Activated CD8-positive, alpha-beta memory T cell treated with anti-CD3 and anti-CD28 coated beads, Interleukin-2, amount 50 U/mL, for 48 hours (primary cell): ENCODE results near the gene ALAD.
"Not testable (repeated sequence)": the region's sequence is repeated elsewhere in the genome, so short reads cannot be mapped to it uniquely, and the experiment has no call there.

ENCODE experiments used
- DNase-seq: peaks from one replicate; pipeline ENCODE4 v3.0.0-alpha.2; 2020

Gene ALAD

DNA sequence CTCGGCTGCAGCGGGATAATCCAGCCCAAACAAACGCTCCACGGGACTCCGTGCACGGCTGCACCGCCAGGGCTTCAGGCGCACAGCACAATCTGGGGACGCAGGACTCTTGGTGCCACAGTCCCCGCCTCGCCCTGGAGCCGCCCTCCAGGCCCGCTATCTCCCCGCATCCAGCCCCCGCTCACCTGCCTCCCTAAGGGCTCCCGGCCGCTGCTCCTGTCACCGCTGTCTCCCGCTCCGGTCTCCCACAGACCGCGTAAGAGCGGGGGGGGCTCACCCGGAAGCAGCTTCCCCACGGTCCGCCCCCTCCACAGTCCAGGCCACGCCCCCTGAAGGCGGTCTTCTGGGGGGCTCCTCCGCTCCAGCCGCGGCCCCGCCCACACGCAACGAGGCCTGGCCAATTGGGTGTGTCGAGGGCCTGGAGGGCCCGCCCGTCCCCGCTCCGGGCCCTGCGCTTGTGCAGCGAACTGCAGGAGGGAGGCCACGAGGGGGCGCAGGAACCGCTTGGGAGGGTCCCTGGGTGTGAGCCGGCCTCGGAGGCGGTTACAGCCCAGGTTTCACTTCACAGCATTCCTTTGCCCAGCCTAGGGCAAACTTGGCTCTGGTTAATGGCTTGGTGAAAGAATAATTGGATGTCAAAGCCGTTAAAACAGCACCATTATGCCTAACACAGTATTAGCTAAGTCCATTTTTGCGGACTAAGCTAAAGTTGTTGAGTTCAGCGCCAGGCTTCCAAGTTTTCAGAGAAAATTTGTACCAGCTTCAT is at the start of gene ALAD:
ALAD (minus strand) TSS at position 258 of the 766 bp plus-strand sequence. CDS start 7,725 bp downstream, outside the sequence.
- peak; percentile 99 for DNase-seq

DNA sequence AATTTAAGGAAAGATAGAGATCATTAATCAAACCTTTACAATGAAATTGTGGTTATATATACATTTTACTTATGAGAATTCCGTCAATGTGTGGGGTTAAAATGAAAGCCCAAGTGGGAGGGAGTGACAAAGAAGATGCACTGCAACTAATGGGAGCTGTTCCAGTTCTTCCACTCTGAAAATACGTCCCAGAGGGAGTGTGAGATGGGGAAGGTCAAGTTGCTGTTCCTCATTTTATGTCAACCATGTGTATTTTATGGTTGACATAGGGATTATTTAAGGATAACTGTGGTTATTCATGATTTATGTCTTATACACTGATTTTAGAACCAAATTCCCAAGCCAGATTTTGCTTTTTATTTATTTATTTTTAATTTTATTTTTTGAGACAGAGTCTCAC is 48.3 kb upstream of the ALAD start:
- DNase-seq = no peak

DNA sequence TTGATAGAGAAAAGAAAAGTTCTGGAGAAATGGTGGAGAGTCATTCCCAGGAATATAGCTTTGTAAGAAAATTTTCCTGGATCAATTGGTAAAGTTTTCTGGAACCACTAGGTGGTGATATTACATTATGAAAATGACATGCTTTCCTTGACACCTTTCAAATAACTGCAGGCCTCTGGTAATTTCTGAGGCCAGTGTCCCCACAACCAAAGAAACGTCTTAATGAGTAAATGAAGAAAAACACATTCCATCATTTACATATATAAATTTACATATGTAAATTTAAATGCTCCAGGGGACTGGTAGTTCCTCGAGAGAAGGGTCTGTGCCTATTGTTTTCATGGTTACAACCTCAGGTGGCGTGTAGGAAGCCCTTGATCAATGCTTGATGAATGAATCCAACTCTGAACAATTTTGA is 45.2 kb upstream of the ALAD start:
- DNase-seq = no peak

DNA sequence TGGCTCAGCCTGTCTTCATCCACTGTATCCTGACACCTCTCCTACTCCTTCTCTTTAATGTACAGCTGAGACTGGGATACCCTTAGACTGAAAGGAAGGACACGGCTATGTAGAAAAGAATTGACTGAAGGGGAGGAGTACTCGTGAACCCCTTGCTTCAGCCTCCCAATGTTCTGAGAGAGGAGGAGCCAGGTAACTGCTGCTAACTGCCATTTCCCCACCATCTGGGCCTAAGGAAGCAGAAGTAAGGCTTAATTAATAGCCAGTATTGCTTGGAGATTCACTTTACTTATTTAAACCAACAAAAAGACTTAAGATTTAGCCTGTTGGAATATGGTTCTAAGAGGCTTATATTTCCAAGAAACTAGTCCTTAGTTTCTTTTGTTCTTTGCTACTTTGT is 43.7 kb upstream of the ALAD start:
- no peak for DNase-seq

DNA sequence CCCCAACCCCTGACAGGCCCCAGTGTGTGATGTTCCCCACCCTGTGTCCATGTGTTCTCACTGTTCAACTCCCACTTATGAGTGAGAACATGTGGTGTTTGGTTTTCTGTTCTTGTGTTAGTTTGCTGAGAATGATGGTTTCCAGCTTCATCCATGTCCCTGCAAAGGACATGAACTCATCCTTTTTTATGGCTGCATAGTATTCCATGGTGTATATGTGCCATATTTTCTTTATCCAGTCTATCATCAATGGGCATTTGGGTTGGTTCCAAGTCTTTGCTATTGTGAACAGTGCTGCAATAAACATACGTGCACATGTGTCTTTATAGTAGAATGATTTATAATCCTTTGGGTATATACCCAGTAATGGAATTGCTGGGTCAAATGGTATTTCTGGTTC is 36.6 kb upstream of the ALAD start:
- DNase-seq = not testable (repeated sequence)

DNA sequence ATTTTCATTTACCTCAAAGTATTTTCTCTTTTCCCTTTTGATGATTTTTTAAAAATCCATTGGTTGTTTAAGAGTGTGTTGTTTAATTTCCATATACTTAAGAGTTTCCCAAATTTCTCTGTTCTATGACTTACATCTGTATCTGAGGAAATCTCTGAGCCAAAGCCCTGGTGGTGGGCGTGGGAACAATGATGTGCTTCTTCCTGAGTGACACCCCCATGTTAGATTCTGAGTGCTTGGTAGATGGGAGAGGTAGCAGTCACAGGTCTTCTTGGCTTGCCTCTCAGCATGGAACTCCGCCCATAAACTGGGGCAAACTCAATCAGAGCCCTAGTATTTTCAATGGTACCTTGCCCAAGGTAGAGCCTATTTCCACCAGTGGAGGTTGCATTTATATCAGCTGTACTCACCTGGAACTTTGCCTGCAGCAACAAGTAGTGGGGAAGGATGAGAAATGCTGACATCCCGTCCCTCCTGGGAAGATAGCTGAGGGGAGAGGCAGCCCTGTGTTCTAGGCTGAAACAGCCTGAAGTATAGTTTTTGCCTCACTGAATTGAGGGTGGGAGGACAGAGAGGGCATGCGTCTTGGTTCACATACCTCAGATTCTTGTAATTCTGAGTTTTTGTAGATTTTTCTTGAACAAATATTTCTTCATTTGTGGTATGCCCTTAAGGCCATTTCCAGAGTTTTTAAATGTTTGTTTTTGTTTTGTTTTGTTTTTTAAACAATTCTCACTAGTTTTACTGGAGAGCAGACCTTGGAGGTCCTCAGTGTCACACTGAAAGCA is 35.8 kb upstream of the ALAD start:
- DNase-seq = no peak

DNA sequence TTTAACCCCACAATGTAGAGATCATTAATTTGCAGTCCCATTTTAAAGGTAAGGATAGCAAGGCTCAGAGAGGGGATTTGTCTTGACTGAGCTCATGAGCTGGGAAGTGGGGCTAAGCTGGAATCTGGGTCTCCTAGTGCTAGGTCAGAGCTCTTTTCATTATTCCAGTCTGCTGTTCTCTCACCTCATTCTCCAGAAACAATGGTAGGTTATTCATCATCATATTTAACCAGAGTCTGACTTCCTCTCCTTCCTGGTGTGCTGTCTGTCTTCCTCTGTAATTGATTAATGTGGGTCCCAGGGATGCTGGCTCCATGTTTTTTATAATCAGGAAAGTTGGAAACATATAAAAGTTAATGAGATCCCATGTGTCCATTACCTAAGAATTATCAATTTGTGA is 30.1 kb upstream of the ALAD start:
- DNase-seq = no peak

DNA sequence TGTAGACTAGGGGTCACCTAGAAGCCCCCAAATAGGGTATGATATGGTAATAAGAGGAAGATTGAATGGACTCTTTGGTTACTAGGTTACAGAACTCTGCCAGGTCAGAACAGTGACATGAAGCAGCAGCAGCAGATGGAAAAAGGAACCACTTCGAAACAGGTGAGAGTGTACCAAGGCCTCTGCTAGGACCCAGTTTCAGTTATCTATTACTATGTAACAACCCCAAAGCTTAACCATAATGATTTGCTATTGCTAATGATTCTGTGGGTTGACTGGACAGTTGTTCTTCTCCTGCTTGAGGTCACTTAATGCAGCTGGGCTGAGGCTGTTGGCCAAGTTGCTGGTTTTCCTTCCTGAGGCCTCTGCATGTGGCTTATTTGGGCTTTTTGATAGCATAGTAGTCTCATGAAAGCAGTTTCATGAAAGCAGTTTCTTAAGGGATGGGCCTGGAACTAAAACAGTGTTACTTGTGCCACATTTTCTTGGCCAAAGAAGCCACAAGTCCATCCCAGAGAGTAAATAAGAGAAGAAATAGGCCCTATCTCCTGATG is 27.1 kb upstream of the ALAD start:
- DNase-seq = no peak

DNA sequence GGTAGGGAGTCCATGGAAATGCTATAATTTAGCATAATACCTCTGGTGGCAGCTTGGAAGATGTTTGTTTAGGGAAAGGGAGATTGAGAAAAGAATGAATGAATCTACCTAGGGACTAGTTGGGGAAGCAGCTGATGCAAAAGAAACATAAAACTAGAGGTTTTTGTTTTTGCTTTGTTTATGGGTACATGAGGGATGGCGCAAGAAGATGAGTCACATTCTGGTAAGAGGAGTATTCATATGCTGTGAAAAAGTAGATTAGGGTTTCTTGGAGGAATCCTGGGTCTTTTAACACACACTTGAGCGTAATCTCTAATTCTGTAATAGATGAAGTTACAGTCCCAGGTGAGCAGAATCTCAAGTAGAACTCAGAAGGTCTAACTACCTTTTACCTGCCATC is 26.5 kb upstream of the ALAD start:
- DNase-seq = no peak

DNA sequence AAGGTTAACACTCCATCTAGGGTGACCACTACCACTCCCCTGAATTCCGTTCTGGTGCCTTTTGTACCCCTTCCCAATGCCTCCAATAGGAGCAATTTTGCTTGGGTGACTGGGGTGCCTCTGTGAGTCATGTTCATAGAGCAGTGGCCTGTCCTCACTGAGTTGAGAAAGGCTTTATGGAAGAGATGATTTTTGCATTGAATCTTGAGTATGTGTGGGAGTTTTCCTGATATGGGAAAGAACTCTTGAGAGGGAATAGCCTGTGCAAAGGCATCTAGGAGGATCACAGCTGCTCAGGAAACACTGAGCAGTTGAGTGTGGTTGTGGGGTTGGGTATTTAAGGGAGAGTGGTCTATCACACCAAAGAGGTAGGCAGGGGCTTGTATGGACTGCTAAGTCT is 25.6 kb upstream of the ALAD start:
- DNase-seq = no peak

DNA sequence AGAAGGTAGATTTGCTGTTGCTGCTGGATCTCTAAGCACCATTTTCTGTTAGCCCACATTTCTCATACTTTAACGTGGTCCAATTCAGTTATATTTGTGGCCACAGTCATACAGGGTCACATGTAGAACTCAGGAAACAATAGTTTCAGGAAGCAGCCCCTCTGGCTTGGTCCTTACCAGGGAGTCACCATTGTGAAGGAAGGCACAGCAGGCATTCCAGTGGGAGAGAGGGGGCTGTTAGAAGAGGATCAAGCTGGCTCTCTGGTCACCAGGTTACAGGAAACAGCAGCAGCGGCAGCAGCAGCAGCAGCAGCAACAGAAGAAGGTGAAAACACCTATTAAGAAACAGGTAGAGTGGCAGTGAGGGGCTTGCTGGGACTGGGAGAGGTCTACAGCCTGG is 24.0 kb upstream of the ALAD start:
- no peak for DNase-seq

DNA sequence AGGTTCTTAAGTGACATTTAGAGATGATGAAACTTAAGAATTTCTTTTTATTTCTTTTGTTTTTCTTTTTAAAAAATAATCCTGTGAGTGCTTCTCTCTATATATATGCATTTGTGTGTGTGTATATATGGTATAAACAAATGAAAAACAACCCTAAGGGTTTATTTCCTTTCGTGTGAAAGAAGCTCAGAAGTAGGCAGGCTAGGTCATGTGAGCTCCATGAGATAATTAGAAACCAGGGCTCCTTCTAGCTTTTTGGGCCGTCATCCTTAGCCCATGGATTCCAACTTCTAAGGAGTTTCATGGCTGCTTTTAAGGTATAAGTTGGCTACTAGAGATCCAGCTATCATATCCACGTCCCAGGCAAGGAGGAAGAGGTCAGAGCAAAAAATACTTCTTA is 20.6 kb upstream of the ALAD start:
- no peak for DNase-seq

DNA sequence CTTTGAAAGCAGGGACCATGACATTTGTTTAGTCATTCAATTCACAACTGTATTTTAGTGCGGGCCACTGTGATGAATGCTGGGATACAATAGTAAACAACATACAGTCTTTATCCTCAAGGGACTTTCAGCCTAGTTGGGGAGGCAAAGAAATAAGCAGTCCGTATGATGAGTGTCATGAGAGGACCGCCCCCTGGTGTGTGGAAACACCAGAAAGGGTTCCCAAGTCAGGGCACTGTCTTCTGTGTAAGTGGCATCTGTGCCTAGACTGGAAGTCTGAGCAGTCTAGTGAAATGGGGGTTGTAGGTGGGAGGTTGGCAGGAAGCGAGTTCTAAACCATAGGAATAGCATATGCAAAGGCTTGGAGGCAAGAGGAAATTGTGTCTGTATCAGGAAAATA is 16.3 kb upstream of the ALAD start:
- no peak for DNase-seq

DNA sequence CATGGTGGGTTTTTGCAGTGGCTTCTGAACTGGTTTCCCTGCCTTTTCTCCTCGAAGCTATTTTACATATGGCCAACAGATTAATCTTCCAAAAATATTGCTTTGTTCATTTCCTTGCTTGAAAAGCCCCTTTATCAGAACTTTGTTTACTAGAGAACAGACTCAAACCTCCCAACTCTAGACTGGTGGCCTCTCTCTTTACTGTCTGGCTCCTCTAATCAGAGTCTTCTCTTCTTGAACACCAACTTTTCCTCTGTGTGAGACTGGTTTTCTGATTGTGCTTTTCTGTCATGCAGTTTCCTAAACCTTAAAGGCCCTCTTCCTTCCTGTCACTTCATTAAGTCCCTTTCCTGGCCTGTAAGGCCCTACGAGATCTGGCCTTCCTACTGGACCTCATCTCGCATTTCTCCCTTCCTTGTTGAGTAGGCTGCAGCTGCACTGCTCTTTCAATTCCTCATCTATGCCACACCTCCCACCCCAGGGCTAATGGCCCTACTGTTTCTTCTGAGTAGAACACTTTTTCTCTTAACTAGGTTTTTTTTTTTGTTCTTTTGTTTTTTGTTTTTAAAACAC is 15.2 kb upstream of the ALAD start:
- no peak for DNase-seq

DNA sequence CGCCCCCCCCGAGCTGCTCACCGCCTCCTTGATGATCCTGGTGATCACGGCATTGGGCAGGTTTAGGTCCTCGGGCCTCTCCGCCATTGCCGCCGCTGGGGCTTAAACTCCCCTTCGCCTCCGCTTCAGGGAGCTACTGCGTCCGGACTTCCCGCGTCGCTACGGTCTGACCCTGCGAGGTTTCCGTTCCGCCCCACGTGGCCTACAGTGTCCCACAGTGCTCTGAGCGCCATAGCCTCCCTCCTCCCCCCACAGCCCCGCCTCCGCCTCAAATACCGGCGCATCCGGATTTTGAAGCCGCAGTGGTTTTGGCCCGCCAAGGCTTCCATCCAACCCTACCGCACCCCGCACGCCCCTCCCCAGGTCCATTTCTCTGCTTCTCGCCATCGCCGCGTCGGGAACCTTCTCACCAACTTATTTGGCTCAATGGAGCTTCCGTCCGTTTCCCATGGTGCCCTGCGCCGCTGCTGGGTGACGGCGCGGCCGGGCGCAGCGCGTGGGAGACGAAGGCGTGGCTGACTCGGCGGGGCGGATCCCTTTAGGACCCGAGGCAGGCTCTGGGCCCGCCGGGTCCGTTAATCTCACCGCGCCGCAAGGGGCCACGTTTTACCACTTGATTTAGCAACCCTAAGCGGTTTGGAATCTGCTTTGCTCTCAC is 9.3 kb upstream of the ALAD start, which contains the start of the genes C9orf43 and POLE3:
C9orf43 (plus strand) TSS at position 541 of the 658 bp plus-strand sequence. CDS start 2,747 bp downstream, outside the sequence.
POLE3 (minus strand) TSS at position 469 of the 658 bp plus-strand sequence; CDS start at position 87, 382 bp downstream.
- peak; percentile 96 for DNase-seq

DNA sequence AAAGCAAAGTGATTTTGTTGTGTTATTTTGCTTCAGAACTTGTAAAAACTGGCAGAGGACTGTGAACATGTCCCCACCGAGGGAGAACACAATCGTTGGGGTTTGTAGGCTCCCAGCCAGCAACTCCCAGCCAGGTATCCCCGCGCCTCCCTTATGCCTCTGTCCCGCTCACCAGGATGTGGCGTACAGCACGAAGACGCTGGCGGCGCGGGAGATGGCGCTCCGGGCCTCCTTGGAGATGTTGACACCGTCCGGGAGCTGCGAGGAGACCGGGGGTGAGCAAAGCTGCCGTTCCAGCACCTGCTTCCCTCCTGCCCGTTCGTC is 8.8 kb upstream of the ALAD start:
- no peak for DNase-seq

DNA sequence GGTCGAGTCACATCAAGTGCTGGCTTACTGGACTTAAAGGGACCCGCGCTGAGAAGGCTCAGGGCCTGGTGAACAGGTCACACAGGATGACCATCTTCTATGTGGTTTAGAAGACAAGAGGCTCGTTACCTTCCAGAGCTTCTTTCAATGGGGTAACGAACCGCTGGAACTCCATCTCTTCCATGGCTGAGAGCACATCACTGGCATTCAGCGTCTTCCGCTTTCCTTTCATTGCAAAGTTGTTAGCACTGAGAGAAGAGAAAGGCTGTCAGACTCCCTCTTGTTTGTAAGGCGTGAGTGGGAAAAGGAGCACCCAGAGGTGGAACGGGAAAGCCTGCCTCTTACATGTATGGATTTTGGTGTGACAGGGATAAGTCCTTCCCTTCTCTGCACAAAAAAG is 8.4 kb upstream of the ALAD start:
- no peak for DNase-seq

DNA sequence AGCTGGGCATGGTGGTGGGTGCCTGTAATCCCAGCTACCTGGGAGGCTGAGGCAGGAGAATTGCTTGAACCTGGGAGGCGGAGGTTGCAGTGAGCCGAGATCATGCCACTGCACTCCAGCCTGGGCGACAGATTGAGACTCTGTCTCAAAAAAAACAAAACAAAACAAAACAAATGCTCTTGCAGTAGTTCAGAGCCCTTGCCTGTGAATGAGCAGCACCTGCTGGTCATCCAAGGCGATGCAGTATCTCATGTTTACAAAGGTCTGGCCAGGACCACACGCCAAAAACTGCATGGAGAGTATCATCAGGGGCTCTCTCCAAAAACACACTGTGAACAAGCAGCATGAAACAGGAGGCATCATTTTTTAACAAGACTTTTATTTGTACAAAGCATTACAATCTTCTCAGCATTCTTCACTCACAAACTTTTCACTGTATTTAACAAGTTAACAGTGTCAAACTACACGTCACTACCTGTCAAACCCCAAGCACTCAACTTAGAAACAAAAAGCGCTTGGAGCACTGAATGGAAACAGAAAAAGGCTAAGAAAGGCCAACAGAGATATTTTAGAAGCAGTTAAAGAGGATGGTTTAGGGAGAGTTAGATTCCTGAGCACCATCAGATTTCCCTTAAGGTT is 5.9 kb upstream of the ALAD start:
- not testable (repeated sequence) for DNase-seq

DNA sequence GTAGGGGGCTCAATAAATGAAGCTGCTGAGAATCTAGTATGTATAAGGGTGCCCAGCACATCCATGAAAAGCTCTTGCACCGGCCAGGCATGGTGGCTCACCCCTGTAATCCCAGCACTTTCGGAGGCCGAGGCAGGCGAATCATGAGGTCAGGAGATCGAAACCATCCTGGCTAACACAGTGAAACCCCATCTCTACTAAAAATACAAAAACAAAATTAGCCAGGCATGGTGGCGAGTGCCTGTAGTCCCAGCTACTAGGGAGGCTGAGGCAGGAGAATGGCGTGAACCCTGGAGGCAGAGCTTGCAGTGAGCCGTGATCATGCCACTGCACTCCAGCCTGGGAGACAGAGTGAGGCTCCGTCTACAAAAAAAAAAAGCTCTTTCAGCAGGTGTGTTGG is 5.3 kb upstream of the ALAD start:
- DNase-seq = not testable (repeated sequence)

DNA sequence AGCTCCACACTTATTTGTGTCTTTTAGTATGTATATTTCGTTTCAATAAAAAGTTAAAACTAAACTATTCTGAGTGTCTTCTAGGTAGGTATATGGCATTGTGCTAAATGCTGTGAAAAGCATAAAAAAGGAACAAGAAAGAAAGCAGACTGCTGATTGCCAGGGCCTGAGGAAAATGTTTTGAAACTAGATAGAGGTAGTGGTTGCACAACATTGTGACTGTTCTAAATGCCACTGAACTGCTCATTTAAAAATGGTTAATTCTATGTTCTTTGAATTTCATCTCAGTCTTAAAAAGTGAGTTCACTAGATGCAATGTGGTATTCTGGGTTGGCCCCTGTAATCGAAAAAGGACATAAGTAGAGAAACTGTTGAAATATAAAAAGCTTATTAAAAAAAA is 2.6 kb upstream of the ALAD start:
- no peak for DNase-seq

DNA sequence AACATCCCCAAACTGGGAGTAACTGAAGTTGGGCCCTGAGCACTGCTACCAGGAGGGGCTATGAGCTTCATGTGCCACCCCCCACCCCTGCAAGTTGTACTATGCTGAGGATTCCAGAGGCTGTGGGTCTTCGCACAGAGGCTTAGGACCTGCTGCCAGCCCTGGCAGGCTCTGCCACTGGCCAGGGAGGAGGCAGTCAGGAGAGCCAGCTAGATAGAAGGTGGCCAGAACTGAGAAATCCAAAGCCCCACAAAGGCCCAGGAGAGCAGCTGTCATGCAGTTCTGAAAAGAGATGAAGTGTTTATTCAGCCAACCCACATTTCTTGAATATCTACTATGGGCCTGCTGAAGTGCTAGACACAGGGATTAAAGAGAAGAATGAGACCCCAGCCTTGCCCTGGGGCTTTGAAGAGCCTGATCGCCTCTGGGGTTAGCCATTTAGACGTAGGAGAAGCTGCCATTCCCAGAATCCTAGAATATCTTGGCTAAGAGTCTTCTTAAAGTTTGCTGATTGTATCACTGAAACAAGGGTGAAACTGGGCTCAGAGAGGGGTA is 1.4 kb downstream of the ALAD start:
- DNase-seq = no peak

DNA sequence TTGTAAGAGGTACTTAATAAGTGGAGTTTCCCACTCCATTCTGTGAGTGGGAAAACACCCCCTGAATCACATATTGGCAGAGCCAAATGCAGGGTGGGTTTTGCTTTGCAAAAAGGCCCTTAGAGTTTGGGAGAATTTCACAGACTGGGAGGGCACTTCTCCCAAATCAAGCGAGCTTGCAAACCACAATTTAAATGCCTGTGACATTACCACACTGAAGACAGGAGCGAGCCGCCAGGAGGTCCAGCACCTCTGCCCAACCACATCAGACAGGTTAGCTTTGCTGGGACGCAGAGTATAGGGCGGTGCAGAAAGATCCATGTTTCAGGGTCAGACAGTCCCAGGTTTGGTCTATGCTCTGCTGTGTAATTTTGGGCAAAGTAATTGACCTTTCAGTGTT is 2.3 kb downstream of the ALAD start:
- DNase-seq = no peak
